Lower leg skin (tissue), 4 donors: Measurements from ENCODE around the gene PRKAG1. TPM values are rescaled to one million over a fixed set of nuclear protein-coding genes. Genes with fewer than 3 reads are reported as not detected.
A peak's percentile ranks its signal among the peaks of the same experiment; 100 is the strongest.

Source experiments
- DNase-seq, 2 donors: peaks; one replicate each; pipeline ENCODE4 v3.0.0-alpha.2; 2019; ENCODE audit warnings: low spot score in 2 of 2
- H3K4me3 ChIP-seq: fragments of 200-600 bp; sonication (generic); 2 replicates; pipeline ENCODE4 v1.5.1; 2017; ENCODE audit warnings: mild to moderate bottlenecking, low read depth; ENCODE audit not compliant: poor library complexity, severe bottlenecking
- POLR2A ChIP-seq, 2 donors: fragments of 450-650 bp; IDR thresholded peaks; one replicate each; pipeline ENCODE4 v1.6.1; 2016 to 2017; ENCODE audit warnings: antibody characterized with exemption in 2 of 2, mild to moderate bottlenecking in 1 of 2, moderate library complexity in 1 of 2
- WGBS, 2 donors: methylation state at CpG; one replicate each; pipeline ENCODE4 v1.1.5; 2018; 5-methylcytosine and 5-hydroxymethylcytosine counted together
- intact Hi-C: fragments of 100-400 bp; cut with DNase I; formaldehyde crosslinking; loops from one replicate; pipeline ENCODE4 v1.15.0; 2023; ENCODE audit warnings: low total_unique reads
- total RNA-seq, 4 donors: library from RNA; depleted of rRNA; stranded (reverse); fragments of >200 nt; gene quantifications; one replicate each; pipeline ENCODE4 v1.1.0, GENCODE V29; 2016
- TF ChIP-seq, protein P1 (sequence below), 3 donors: fragments of 450-650 bp; IDR thresholded peaks; one replicate each; pipeline ENCODE4 v1.5.1; 2016; ENCODE audit warnings: antibody characterized with exemption in 3 of 3, mild to moderate bottlenecking in 3 of 3, moderate library complexity in 2 of 3

PRKAG1 gene
- total RNA-seq, 4 donors from 2014 or later = 30.3 to 57.8 (median 49.2) TPM

DNA sequence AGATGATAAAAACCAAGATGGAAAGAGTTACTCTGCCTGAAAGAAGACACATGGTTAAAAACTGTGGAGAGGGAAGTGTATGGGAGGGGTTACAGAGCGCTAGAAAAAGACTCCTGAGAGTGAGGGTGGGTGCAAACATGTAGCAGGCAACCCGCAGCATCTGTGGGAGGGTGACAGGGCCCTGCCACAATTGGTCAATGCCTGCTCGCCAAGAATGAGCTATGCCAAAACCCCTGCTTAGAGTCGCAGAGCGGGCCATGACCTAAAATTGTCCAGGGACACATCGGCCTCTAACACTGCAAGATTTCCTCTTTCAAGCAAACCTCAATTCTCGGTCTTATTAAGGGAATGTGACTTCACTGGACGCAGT lies 700 bp downstream of the PRKAG1 start:
- H3K4me3 ChIP-seq = peak overlapping the region; percentile 74
- 0% methylated on average over 8 of the region's 8 CpGs for WGBS, 2 donors
- TF ChIP-seq, protein P1, sequence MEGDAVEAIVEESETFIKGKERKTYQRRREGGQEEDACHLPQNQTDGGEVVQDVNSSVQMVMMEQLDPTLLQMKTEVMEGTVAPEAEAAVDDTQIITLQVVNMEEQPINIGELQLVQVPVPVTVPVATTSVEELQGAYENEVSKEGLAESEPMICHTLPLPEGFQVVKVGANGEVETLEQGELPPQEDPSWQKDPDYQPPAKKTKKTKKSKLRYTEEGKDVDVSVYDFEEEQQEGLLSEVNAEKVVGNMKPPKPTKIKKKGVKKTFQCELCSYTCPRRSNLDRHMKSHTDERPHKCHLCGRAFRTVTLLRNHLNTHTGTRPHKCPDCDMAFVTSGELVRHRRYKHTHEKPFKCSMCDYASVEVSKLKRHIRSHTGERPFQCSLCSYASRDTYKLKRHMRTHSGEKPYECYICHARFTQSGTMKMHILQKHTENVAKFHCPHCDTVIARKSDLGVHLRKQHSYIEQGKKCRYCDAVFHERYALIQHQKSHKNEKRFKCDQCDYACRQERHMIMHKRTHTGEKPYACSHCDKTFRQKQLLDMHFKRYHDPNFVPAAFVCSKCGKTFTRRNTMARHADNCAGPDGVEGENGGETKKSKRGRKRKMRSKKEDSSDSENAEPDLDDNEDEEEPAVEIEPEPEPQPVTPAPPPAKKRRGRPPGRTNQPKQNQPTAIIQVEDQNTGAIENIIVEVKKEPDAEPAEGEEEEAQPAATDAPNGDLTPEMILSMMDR (IDR thresholded peaks at IDR 0.05) = no peak
- no peak for TF ChIP-seq POLR2A (IDR thresholded peaks at IDR 0.05)
- intact Hi-C loops = no loop called here
- peak in 1 of 2 donors; percentile 89 for DNase-seq

DNA sequence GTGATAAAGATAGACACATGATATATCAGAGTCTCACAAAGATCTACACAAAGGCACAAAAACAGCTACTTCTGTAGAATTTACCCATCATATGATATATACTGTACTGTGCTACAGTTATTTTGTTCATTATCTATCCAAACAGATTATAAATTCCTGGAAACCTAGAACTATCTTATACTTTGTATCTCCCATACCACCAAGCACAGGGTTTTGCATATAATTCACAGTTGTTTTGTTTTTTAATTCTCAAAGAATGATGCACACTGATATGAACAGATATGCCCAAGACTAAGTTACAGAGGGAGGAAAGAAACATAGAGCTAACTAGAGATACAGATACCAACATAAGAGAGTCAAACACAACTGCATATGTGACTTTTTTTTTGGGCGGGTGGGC lies 3.4 kb downstream of the PRKAG1 start:
- H3K4me3 ChIP-seq = no peak overlapping the region
- no peak for DNase-seq
- TF ChIP-seq POLR2A (IDR thresholded peaks at IDR 0.05) = no peak
- TF ChIP-seq, protein P1 (IDR thresholded peaks at IDR 0.05) = no peak
- intact Hi-C loops = no loop called here
- WGBS, 2 donors = 77 to 91% methylated on average over 1 of the region's 1 CpG

DNA sequence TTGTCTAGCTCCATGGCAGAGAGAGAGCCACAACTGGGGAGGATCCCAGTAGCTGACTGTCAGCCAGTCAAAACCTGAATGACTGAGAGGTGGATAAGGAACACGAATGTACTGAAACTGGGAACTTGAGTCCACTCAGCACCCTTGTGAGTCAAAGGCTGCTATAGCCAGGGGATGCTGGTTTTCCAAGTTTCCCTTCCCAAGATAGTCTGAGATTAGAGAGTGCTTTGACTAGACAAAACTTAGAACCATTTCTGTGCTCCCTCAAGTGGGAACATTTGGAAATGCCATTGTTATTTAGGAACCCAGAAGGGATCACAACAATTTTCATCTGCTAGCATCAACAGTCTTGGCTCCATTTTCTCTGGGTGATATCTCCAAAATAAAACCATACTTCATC lies 4.0 kb downstream of the PRKAG1 start:
- WGBS, 2 donors = 25 to 53% methylated on average over 1 of the region's 1 CpG
- intact Hi-C loops = no loop called here

DNA sequence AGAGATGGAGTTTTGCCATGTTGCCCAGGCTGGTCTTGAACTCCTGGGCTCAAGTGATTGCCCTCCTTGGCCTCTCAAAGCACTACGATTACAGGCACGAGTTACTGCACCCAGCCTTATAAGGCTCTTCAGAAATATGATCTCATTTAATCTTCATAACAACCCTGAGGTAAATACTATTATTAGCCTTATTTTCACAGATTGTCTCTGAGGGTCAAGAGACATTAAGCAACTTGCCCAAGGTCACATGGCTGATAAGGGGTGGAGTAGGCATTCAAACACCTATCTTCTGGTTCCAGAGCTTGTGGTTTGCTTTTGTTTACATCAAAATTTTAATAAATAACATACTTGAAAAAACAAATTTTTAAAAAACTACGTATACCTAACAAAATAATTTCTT lies 5.1 kb downstream of the PRKAG1 start:
- no peak for DNase-seq
- H3K4me3 ChIP-seq = no peak overlapping the region
- no peak for TF ChIP-seq POLR2A (IDR thresholded peaks at IDR 0.05)
- 92 to 96% methylated on average over 3 of the region's 3 CpGs for WGBS, 2 donors
- intact Hi-C loops = no loop called here

More for the DNA sequence above, 4.0 kb downstream of the PRKAG1 start:
- no peak overlapping the region for H3K4me3 ChIP-seq
- DNase-seq = no peak
- TF ChIP-seq, protein P1 (IDR thresholded peaks at IDR 0.05) = no peak
- TF ChIP-seq POLR2A (IDR thresholded peaks at IDR 0.05) = no peak

DNA sequence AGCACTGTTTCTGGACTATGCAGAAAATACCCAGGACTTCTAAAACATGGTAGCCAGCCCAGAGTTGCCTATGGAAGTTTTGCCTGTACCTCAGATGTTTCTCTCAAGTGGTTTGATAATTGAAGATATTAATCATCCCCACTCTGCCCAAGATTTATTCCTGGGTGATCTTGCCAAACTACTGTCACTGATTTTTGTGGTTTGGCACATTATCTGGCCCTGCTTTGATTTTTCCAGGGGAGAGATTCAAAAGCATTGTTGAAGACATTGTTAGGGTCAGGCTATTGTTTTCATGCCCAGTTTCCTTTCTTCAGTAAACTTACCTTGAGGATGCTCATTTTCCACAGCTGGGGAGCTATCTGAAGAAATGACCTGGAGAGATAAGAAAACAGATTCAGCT lies 5.8 kb downstream of the PRKAG1 start:
- DNase-seq = no peak
- intact Hi-C loops = no loop called here
- no peak overlapping the region for H3K4me3 ChIP-seq
- TF ChIP-seq POLR2A (IDR thresholded peaks at IDR 0.05) = no peak
- TF ChIP-seq, protein P1 (IDR thresholded peaks at IDR 0.05) = no peak

DNA sequence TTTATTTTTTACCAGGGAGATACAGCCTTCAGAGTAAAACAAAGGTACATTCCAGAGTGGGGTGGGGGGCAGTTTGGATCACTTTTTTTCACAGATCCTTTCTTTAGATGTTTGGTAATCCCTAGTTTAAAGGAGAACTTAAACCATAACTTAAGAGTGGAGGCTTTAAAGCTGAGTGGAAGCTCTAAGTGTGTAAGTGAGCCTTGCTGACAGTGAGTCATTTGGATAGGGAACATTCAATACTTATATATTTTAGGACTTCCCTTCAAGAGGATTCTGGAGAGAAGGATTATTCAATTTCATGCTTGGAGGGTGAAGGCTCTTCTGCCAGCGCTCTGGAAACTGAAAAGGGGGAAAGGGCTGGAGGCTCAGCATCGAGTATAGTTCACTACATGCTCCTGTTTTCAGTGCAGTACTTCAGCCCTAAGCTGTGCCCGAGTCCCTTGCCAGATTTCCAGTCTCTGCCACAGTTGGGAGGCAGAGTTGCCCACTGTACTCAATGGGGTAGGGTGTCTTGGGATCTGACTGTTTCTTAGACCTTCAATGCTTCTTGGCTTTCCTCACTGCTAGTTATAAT lies 8.4 kb downstream of the PRKAG1 start:
- no peak overlapping the region for H3K4me3 ChIP-seq
- DNase-seq = no peak

More for the DNA sequence above, 8.4 kb downstream of the PRKAG1 start:
- intact Hi-C loops = no loop called here
- 91 to 95% methylated on average over 3 of the region's 3 CpGs for WGBS, 2 donors
- TF ChIP-seq, protein P1 (IDR thresholded peaks at IDR 0.05) = no peak
- no peak for TF ChIP-seq POLR2A (IDR thresholded peaks at IDR 0.05)
